ENCODE measurements around the gene FAM219A. TPM values are rescaled to one million over a fixed set of nuclear protein-coding genes. Genes with fewer than 3 reads are reported as not detected.

FAM219A gene
- total RNA-seq, 1 experiment from 2014 or later: 63.3 TPM

- TF ChIP-seq EZH2 (IDR thresholded peaks at IDR 0.05; ENCODE audit: borderline replicate concordance, low read depth, low read length, poor library complexity, severe bottlenecking) (no peak), CTCF (conservative IDR thresholded peaks at IDR 0.05; ENCODE audit: low read depth, low read length) (no peak)
- BruUV-seq (replicated peaks): no TSS peak
- Histone ChIP-seq H3K4me1 (ENCODE audit: insufficient read depth, low read length, poor library complexity, severe bottlenecking) (peaks cover 6% of the 10 kb centered on the region), H3K27me3 (replicated peaks; ENCODE audit: insufficient read depth, low read depth, low read length, poor library complexity) (no peaks in the 10 kb centered on the region), H3K27ac (ENCODE audit: low read depth, low read length, poor library complexity, severe bottlenecking) (no peak overlapping the region), H3K9me3 (ENCODE audit: low read depth, low read length, poor library complexity, severe bottlenecking) (no peaks in the 10 kb centered on the region), H3K4me3 (ENCODE audit: low read depth, low read length, poor library complexity, severe bottlenecking) (no peak overlapping the region), H3K36me3 (ENCODE audit: insufficient read depth, low read length, poor library complexity, severe bottlenecking) (no peaks in the 10 kb centered on the region)
- intact Hi-C loops (cut with micrococcal nuclease; ENCODE audit: unreplicated experiment): no loop called here
- ChIA-PET CTCF (no interaction called here), POLR2A (ENCODE audit: low non-redundant PET) (no interaction called here)
- no peak for DNase-seq (ENCODE audit: low spot score)
Observed at GRCh38 chr9:34383904-34384303, 74.5 kb downstream of the FAM219A start.

- no peaks in the 10 kb centered on the region for H3K27me3 ChIP-seq (replicated peaks; ENCODE audit: insufficient read depth, low read depth, low read length, poor library complexity)
- H3K27ac ChIP-seq (ENCODE audit: low read depth, low read length, poor library complexity, severe bottlenecking): no peak overlapping the region
- DNase-seq (ENCODE audit: low spot score): no peak
- no peaks in the 10 kb centered on the region for H3K9me3 ChIP-seq (ENCODE audit: low read depth, low read length, poor library complexity, severe bottlenecking)
- H3K4me3 ChIP-seq (ENCODE audit: low read depth, low read length, poor library complexity, severe bottlenecking): no peak overlapping the region
- peaks cover 6% of the 10 kb centered on the region for H3K4me1 ChIP-seq (ENCODE audit: insufficient read depth, low read length, poor library complexity, severe bottlenecking)
- CTCF ChIA-PET: no interaction called here
- POLR2A ChIA-PET (ENCODE audit: low non-redundant PET): interaction anchor here (0.6 kb wide), 1 partner anchor 39 kb away, joined by 4 read pairs; no protein-coding TSS in a partner anchor
- no peaks in the 10 kb centered on the region for H3K36me3 ChIP-seq (ENCODE audit: insufficient read depth, low read length, poor library complexity, severe bottlenecking)
- no TSS peak for BruUV-seq (replicated peaks)
- intact Hi-C loops (cut with micrococcal nuclease; ENCODE audit: unreplicated experiment): no loop called here
- TF ChIP-seq CTCF (conservative IDR thresholded peaks at IDR 0.05; ENCODE audit: low read depth, low read length): no peak
- TF ChIP-seq EZH2 (IDR thresholded peaks at IDR 0.05; ENCODE audit: borderline replicate concordance, low read depth, low read length, poor library complexity, severe bottlenecking): no peak
Observed at GRCh38 chr9:34382879-34383278, 75.5 kb downstream of the FAM219A start.

GRCh38 chr9:34382054-34382453 is 76.3 kb downstream of the FAM219A start:
- no peak for DNase-seq (ENCODE audit: low spot score)
- no peak overlapping the region for H3K4me3 ChIP-seq (ENCODE audit: low read depth, low read length, poor library complexity, severe bottlenecking)
- ChIA-PET POLR2A (ENCODE audit: low non-redundant PET) (no interaction called here), CTCF (no interaction called here)
- no TSS peak for BruUV-seq (replicated peaks)
- H3K9me3 ChIP-seq (ENCODE audit: low read depth, low read length, poor library complexity, severe bottlenecking): no peaks in the 10 kb centered on the region
- H3K36me3 ChIP-seq (ENCODE audit: insufficient read depth, low read length, poor library complexity, severe bottlenecking): no peaks in the 10 kb centered on the region
- H3K27me3 ChIP-seq (replicated peaks; ENCODE audit: insufficient read depth, low read depth, low read length, poor library complexity): no peaks in the 10 kb centered on the region
- H3K27ac ChIP-seq (ENCODE audit: low read depth, low read length, poor library complexity, severe bottlenecking): no peak overlapping the region
- peaks cover 6% of the 10 kb centered on the region for H3K4me1 ChIP-seq (ENCODE audit: insufficient read depth, low read length, poor library complexity, severe bottlenecking)
- no peak for TF ChIP-seq EZH2 (IDR thresholded peaks at IDR 0.05; ENCODE audit: borderline replicate concordance, low read depth, low read length, poor library complexity, severe bottlenecking)
- TF ChIP-seq CTCF (conservative IDR thresholded peaks at IDR 0.05; ENCODE audit: low read depth, low read length): no peak
- intact Hi-C loops (cut with micrococcal nuclease; ENCODE audit: unreplicated experiment): no loop called here
